Measurements from ENCODE around the gene PRPSAP1.

PRPSAP1 gene

DNA sequence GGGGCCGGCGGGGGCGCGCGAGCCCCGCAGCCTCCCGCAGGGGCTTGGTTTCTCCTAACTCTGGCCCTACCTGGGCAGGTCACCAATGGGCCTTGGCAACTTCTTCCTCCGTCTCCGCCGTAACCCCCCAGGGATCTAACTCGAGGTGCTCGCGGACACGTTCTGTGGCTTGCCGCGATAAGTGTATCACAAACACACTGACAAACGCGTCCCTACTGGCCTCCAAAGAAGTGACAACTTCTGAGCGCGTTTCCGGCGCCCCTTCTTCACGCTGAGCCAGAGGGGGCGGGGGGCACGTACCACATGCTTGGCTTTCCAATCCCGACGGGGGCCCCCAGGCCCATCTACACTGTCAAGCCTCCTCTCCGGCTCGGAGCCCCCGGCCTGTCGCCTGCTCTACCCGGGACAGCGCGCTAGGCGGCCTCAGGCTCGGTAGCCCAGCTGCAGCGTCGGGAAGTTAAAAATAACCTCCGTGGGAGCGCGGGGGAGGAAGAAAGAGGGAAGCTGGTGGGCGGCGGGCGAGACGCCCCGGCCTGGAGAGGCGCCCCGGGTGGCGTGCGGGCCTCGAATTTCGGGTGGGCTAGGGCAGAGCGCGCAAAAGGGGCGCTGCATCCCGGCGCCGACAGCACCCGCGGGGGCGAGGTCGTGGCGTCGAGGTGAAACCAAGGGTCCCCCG, 30.0 kb upstream of the PRPSAP1 start:
- peak; percentile 62 to 85 (median 80) for DNase-seq

DNA sequence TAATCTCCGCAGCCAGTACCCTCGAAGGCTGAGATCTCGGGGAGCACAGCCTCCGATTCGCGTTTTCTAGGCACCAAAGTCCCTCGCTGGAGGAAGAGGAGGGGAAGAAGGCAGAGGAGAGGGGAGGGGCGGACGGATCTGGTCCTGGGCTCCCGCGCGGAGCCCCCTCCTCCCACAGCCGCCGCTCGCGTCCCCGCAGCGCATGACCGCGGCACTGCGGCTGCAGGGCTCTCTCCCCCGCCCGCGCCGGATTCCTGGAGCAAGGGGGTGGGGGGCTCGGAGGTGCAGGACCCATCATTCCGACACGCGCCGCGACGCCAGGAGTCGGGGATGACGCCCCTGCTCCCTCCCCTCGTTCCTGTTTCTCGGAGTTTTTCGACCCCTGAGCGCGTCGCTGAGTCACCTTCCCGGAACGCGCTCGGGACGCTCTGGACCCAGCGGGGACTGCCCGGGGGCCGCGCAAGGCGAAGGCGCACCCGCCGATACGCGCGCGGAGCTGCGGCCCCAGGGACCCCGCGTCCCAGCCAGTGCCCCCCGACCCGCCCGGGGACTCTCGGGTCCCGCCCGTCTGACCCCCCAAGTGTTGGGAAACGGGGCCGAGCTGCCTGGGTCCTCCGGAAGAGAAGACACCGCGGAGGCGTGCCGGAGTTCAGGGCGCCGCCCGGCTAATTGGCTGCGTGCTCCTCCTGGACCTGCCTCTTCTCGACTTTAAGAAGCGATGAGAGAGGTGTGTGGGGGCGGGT, 29.3 kb upstream of the PRPSAP1 start:
- peak; percentile 55 to 73 (median 71) for DNase-seq

DNA sequence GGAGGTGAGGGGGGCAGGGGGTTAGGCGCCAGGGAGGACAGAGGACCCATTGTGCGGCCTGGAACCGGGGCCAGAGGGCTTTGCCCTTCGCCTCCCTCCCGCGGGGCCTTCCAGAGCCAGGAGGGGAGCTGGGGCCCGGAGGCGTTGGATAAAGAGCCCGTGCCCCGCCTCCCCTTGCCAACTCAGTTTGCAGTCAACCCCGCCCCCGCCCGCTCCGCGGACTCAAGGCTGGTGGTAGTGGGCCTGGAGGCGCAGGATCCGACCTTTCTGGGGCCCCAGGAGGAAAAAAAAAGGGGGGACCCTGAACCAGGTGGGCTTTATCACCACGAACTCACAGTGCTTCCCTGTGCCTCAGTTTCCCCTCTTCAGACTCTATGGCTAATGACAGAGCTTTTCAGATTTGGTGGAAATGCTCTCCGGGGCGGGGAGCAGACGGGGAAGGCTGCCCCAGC, 28.7 kb upstream of the PRPSAP1 start:
- peak; percentile 32 to 65 (median 50) for DNase-seq

DNA sequence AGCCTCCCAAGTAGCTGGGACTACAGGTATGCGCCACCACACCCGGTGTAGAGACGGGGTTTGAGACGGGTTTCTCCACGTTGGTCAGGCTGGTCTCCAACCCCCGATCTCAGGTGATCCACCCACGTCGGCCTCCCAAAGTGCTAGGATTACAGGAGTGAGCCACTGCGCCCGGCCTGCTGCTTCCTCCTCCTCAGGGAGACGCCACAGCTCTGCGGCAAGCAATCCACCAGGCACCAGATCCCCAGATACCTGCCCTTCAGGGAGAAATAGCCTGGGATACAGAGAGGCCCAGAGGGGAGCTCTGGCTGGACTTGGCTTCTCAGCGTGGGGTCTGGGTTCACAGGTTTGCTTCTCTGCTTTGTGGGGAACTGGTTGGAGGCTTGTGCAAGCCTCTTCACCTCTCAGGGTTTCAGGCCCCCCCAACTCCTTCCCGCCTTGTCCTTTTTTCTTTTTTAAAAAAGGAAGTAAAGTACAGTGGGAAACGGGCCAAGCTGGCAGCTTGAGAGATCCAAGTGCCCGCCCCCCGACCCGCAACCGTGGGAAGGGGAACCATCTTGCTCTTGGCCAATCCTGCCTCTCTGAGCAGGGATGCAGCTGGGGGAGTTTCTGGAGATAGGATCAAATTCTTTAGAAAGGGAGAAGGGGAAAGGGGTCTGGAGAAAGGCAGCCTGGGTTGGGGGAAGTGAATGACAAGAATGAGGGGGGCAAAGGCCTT, 28.1 kb upstream of the PRPSAP1 start:
- DNase-seq: peak; percentile 83 to 91 (median 90)

DNA sequence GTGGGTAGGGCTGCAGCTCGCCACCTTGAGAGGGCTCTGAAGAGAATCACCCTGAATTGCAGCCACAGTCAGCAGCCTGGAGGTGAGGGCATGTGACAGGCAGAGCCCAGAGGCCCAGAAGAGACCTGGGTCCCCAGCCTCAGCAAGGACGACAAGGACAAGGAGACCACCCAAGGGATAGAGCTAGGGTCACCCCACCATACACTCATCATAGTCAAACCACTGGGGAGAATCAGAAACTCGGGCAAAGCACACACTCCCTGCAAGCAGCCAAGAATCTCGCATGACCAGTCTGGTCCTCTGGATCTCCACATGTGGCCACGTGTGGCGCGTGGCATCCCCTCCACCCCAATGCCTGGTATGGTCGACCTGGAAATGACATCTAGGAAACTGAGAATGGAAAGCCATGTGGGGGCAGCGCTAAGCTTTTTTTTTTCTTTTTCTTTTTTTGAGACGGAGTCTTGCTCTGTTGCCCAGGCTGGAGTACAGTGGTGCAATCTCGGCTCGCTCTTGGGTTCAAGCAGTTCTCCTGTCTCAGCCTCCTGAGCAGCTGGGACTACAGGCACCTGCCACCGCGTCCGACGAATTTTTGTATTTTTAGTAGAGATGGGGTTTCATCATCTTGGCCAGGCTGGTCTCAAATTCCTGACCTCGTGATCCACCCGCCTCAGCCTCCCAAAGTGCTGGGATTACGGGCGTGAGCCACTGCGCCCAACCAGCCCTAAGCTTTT, 26.1 kb upstream of the PRPSAP1 start:
- DNase-seq: no peak

DNA sequence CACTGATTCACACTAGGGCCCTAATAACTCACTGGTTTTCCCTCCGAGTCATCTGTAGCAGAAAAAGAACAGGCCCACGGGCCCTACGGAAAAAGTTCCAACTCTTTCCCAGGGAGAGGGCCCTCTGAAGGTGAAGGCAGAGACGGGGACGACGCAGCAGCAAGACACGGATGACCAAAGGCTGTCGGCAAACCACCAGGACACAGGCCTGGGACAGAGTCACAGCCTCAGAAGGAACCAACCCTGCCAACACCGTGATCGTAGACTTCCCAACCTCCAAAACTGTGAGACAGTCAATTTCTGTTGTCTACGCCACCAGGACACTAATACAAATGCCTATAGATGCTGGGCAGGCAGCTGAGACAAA, 25.5 kb upstream of the PRPSAP1 start:
- DNase-seq: no peak

DNA sequence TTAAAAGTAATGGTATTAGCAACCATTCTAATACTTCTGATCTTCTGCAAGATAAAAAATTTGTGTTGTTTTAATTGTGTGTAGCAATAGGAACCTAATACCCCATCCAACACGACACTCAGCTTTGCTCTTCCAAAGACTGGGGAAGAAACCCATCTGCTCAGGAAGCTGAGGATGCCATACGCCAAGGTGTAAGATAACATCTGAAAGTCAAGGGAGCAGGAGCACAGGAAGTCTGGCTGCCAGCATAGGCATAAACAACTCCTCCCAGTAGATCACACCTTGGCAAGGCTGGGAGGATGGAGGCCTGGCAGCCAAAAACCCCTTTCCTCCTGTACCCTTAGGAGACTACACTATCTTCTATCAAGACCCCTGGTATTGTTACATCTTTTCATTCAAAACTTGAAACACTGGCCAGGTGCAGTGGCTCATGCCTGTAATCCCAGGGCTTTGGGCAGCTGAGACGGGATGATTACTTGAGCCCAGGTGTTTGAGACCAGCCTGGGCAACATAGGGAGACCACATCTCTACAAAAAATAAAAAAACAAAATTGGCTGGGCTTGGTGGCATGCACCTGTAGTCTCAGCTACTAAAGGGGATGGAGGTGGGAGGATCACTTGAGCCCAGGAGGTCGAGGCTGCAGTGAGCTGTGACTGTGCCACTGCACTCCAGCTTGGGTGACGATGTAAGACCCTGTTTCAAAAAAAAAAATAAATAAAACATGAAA, 25.0 kb upstream of the PRPSAP1 start:
- DNase-seq: no peak

DNA sequence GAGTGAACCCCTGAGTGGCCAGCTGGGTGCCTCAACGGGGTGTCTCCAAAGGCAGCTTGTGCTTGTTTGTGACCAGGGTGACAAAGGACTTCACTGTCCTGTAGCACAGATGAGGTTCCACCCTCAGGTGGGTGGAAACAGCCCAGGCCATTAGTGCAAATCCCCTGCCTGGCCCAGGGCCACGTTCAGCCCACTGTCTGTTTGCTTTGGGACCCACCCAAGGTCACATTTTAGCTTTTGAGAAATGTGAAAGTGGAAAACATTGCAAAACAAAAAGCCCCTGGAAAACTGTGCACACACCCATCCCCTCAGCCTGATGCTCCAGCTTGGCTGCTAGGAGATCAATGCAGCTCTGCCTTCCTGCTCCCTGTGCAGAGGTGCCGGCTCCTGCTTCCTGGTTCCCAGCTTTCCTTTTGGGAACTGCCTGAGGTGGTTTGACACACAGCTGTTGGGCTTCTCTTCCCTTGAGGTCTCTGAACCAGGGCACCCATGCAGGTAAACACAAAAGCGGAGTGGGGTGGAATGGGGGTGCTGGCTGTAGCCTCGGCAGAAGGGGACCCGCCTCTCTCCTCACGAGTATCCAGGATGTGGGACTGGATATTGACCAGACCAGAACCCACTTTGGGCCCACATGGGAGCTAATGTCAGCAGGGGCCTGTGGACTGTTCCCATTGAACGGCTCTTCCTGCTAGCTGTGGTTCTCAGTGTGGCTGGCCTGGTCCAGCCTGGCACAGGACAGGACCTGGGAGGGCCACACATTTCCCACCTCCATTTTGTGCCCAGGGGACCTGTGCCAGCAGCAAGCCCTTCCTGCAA, 22.8 kb upstream of the PRPSAP1 start:
- DNase-seq: no peak

DNA sequence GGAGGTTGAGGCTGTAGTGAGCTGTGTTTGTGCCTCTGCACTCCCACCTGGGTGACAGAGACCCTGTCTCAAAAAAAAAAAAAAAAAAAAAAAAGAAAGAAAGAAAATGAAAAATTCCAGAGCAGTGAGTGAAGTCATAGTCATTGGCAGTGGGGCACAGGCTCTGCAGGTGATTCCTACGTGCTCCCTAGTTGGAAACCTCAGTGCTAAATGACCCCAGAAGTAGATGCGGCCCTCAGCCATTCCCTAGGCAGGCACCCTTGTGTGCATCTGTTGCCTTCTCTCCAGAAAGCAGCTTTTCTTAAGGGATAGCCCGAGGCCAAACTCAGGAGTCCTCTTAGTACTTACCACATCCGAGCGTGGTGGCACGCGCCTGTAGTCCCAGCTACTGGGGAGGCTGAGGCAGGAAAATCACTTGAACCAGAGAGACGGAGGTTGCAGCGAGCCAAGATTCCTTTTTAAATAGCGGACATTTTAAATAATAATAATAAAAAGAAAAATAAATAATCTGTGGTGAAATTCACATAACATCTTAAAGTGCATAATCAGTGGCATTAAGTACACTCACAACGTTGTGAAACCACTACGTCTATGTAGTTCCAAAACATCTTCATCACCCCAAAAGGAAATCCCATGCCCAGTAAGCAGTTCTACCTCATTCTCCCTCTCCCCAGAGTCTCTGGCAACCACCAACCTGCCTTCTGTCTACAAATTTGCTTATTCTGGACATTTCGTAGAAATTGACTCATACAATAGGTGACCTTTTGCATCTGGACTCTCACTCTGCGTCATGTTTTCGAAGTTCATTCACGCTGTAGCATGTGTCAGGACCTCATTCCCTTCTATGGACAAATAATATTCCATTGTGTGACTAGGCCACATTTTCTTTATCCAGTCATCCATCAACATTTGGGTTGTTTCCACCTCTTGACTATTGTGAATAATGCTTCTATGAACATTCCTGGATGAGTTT, 18.2 kb upstream of the PRPSAP1 start:
- DNase-seq: no peak

DNA sequence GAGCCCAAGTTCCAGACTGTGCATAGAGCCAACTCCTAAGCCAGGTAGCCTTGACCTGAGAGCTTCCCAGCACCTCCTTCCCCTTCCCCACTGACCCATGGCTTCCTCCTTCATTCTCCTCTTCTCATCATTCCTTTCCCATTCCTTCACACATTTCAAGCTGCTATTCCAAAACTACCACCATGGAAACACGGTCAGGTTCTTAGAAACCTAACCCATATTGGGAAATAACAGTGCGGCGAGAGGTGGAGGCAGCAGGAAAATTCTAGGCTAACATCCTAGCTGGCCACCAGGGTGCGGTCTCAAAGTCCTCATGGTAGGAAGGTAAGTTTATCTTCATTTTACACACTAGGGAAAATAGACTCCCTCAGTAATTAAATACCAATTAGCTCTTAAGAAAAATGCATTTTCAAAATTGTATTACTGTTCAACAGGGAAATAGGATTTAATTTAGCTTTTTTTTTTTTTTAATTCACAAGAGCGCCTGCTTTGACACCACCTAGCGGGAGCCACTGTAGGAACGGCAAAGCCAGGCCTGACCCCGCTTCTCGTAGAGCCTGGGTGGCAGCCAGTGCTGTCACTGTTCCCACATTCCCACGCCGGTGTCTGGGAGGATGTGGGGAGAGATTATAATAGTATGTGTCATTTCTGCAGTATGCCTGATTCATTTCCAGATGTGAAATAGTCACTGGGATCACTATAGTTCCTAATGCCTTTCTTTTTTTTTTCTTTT, 16.7 kb upstream of the PRPSAP1 start:
- peak in 3 of 4 experiments; percentile 37 to 43 (median 40) for DNase-seq

DNA sequence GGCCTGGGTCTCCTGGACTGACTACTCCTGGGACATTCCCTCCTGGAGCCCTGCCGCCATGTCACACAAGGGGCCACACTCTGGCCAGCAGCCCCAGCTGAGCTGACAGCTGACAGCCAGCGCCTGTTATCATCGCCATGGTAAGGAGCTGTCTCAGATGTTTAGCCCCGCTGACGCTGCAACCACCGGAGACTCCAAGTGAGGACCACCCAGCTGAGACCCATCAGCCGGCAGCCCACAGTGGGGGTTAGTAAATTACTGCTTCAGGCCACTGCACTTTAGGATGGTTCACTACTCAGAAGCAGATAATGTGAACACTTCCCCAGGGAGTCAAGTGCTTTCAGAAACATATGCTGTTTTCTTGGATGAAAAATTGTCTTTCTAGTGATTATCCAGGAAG, 16.1 kb upstream of the PRPSAP1 start:
- DNase-seq: no peak

DNA sequence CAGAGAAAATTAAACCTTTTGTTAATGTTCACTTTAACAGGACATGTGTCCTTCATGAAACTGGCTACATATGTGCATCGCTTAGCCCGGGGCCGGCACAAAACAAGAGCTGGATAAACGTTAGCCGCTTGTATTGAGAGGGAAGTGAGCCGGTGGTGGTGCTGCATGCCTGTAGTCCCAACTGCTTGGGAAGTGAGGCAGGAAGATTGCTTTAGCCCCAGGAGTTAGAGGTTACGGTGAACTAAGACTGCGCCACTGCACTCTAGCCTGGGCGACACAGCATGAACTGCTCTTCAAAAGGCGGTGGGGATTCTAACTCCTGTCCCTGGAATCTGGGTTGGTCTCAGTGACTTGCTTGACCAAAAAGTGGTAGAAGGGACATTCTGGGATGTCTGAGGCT, 15.7 kb upstream of the PRPSAP1 start:
- DNase-seq: no peak

DNA sequence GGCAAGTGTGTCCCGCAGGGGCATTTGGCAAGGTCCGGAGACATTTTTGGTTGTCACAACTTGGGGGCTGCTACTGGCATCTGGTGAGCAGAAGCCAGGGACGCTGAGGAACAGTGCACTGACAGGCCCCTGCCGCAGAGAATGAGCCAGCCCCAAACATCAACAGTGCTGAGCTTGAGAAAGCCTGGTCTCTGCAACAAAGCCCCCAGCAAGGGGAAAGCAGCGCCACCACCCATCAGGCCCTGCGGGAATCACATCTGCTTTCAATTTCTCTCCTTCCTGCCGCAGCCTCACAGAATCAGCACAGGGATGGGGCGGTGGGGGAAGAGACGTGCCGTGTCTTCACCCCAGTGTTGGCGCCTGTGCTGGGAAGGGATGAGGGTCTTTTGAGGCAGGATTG, 14.8 kb upstream of the PRPSAP1 start:
- DNase-seq: no peak

DNA sequence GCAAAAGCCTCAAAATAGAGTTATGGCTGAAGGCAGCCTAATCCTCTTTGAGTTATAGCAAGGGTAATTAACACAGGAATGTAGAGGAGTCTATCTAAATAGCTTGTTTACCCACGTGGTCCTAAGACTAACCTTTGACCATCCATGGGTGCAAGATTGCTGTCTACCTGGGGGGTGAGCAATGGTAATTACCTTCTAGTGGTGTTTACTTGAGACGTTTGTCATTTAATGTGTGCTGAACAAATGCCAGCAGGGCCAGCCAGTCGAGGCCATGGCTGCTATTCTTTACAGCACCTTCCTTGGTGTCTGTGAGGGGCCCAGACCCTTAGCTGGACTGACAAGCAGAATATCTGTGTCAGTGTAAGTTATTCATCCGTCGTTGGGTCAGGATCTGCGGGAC, 13.9 kb upstream of the PRPSAP1 start:
- DNase-seq: no peak

DNA sequence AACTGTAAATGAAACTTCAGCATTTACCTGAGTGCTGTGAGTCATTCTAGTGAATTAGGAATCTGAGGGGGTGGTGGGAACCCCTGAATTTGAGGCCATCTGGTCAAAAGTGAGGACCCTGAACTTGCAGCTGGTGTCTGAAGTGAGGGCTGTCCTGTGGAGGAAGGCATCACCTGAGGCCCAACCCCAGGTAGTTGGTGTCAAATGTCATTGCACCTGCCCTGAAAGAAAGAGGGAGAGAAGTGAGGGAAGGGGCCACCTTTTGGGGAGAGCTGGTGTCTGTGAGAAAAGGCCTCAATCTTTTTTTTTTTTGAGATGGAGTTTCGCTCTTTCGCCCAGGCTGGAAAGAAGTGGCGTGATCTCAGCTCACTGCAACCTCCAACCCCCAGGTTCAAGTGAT, 12.5 kb upstream of the PRPSAP1 start:
- DNase-seq: no peak

DNA sequence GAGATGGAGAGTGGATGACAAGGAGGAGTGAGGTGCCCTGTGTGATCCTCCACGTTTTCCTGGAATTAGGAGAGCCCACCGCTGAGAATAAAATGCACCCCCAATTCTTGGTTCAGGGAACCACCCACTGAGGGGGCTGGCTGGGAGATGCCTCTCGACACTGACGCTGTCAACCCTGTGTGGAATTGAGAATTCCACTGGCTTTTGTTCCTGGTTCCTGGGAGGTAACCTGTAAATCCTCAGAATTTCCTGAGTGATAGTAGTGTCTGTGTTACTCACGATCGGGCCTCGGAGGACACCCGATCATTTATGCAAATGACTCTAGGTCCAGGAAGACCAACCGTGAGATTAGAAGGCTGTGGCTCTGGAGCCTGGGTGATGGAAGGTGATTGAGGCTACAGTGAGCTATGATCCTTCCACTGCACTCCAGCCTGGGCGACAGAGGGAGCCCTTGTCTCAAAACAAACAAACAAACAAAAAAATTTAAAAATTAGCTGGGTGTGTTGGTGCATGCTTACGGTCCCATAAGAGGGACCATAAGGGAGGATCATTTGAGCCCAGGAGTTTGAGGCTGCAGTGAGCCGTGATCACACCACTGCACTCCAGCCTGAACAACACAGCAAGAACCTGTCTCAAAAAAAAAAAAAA, 11.7 kb upstream of the PRPSAP1 start:
- peak in 3 of 4 experiments; percentile 39 to 49 (median 42) for DNase-seq

DNA sequence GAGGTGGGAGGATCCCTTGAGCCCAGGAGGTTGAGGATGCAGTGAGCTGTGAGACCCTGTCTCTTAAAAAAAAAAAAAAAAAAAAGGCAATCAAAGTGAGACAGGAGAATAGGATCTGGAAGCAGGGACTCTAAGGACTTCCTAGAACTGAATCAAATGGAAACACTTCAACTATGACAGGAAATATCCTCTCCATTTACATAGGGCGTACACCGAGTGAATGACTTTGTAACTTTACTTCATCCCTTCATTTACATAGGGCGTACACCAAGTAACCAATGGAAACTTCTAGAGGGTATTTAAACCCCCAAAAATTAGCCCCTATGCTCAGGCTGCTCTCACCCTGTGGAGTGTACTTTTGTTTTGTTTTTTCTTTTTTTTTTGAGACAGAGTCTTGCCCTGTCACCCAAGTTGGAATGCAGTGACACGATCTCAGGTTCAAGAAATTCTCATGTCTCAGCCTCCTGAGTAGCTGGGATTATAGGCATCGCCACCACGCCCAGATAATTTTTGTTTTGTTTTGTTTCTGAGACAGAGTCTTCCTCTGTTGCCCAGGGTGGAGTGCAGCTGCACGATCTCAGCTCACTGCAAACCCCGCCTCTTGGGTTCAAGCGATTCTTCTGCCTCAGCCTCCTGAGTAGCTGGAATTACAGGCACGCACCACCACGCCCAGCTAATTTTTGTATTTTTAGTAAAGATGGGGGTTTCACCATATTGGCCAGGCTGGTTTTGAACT, 9.6 kb upstream of the PRPSAP1 start:
- no peak for DNase-seq

DNA sequence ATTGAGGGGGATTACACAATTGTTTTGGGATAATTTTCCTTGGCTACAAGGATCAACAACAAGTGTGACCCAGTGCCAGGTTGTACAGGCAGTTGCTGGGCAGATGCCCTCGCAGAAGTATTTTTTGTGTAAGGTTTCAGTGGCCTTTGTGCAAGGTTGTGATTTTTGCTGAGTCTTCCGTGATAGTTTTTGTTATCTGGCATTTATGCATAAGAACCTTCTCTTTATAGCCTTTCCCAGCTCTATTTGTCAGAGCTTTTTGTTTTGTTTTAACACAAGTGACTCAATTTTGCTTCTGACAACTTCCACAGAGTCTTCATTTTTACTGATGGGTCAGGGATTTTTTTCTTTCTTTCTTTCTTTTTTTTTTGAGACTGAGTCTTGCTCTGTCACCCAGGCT, 6.7 kb upstream of the PRPSAP1 start:
- no peak for DNase-seq

All from suppressor macrophage (primary cell).